GM12878 (cell line): ENCODE results near the gene FBXW8. TPM values are rescaled to one million over a fixed set of nuclear protein-coding genes. Genes with fewer than 3 reads are reported as not detected.

Source experiments
- ATAC-seq: fragments of 200-7000 bp; cut with Tn5 transposase; 3 replicates; pipeline ENCODE4 v1.9.1; 2020; ENCODE audit warnings: mild to moderate bottlenecking, moderate library complexity
- BruUV-seq: library from RNA; stranded (reverse); fragments of 400-500 nt; replicated peaks from 2 replicates; lab custom pipeline; 2021; lab: Mats Ljungman, UMichigan
- CTCF ChIA-PET: fragments of 300-600 bp; sonication (Branson Sonifier 250); formaldehyde crosslinking; extraction: SDS; loops from one replicate; lab custom pipeline; 2021; ENCODE audit warnings: inconsistent platforms; lab: Yijun Ruan, JAX
- POLR2A ChIA-PET: fragments of 350-600 bp; formaldehyde crosslinking; extraction: SDS; loops from one replicate; lab custom pipeline; 2021; ENCODE audit warnings: inconsistent platforms; lab: Charles Lee
- RAD21 ChIA-PET: fragments of 300-600 bp; sonication (Branson Sonifier 250); formaldehyde crosslinking; loops from one replicate; lab custom pipeline; 2023; ENCODE audit warnings: antibody characterized with exemption; ENCODE audit not compliant: unreplicated experiment; lab: Charles Lee
- SMC1A ChIA-PET: fragments of 300-600 bp; sonication (Branson Sonifier 250); formaldehyde crosslinking; loops from one replicate; lab custom pipeline; 2023; ENCODE audit not compliant: unreplicated experiment, uncharacterized antibody; lab: Charles Lee
- DNase-seq: peaks from one replicate; pipeline ENCODE4 v3.0.0-alpha.2; 2011; ENCODE audit warnings: low read depth, low spot score
- FAIRE-seq: peaks from 3 replicates; lab custom pipeline; 2011; peaks lifted over from hg19 to GRCh38; lab: Jason Lieb, UNC
- H2AFZ ChIP-seq: 2 replicates; pipeline ENCODE4 v1.6.0; 2011; ENCODE audit warnings: low read depth, low read length, control low read depth; ENCODE audit not compliant: control insufficient read depth
- H3K27ac ChIP-seq: 2 replicates; pipeline ENCODE4 v1.5.1; 2011; ENCODE audit warnings: control low read depth; ENCODE audit not compliant: control insufficient read depth, insufficient read depth
- H3K27me3 ChIP-seq, 2 experiments: replicated peaks in 1 of 2; 2 replicates each; pipeline versions ENCODE4 v1.6.0 to v1.6.1; 2011; ENCODE audit warnings: low read length in 1 of 2; ENCODE audit not compliant: control insufficient read depth in 2 of 2, insufficient read depth in 2 of 2
- H3K36me3 ChIP-seq, 2 experiments: 2 replicates each; pipeline ENCODE4 v1.5.1; 2011; ENCODE audit warnings: low read length in 1 of 2; ENCODE audit not compliant: control insufficient read depth in 2 of 2, insufficient read depth in 2 of 2
- H3K4me1 ChIP-seq: 2 replicates; pipeline ENCODE4 v1.6.1; 2011; ENCODE audit warnings: mild to moderate bottlenecking, low read length, moderate library complexity, mixed read lengths; ENCODE audit not compliant: control insufficient read depth, insufficient read depth
- H3K4me2 ChIP-seq: 2 replicates; pipeline ENCODE4 v1.6.0; 2011; ENCODE audit warnings: control low read depth; ENCODE audit not compliant: control insufficient read depth, insufficient read depth
- H3K4me3 ChIP-seq: fragments of 200-600 bp; sonication (generic); 2 replicates; pipeline ENCODE4 v1.5.1; 2016
- H3K79me2 ChIP-seq: 2 replicates; pipeline ENCODE4 v1.6.0; 2011; ENCODE audit warnings: low read length; ENCODE audit not compliant: control insufficient read depth, insufficient read depth
- H3K9ac ChIP-seq: 2 replicates; pipeline ENCODE4 v1.8.0; 2011; ENCODE audit warnings: low read length, control low read depth, mixed read lengths; ENCODE audit not compliant: control insufficient read depth, insufficient read depth
- H3K9me3 ChIP-seq: replicated peaks from 3 replicates; pipeline ENCODE4 v1.5.1; 2011; ENCODE audit warnings: mild to moderate bottlenecking, low read length; ENCODE audit not compliant: control insufficient read depth, insufficient read depth
- H4K20me1 ChIP-seq: 2 replicates; pipeline ENCODE4 v1.6.0; 2011; ENCODE audit not compliant: control insufficient read depth, insufficient read depth
- CUX1 ChIP-seq: IDR thresholded peaks from 2 replicates; pipeline ENCODE4 v1.6.1; 2012; ENCODE audit warnings: improper control_type of control experiment, low read depth, low read length; ENCODE audit not compliant: insufficient replicate concordance
- IRF4 ChIP-seq: IDR thresholded peaks from 2 replicates; pipeline ENCODE4 v1.6.1; 2011; ENCODE audit warnings: low read depth, low read length
- MTA3 ChIP-seq: IDR thresholded peaks from 2 replicates; pipeline ENCODE4 v1.6.1; 2012; ENCODE audit warnings: low read length, inconsistent platforms, borderline replicate concordance
- WGBS: methylation state at CpG from one replicate; pipeline ENCODE4 v1.1.6; 2016; ENCODE audit warnings: low lambda C conversion rate; ENCODE audit not compliant: insufficient replicate concordance, insufficient coverage; ENCODE audit errors: missing lambda C conversion rate; 5-methylcytosine and 5-hydroxymethylcytosine counted together
- in situ Hi-C: fragments of 300-500 bp; cut with MboI; formaldehyde crosslinking; loops from 9 replicates; pipeline ENCODE4 v1.14.3; 2018; ENCODE audit warnings: mixed read lengths
- intact Hi-C: fragments of 100-400 bp; cut with micrococcal nuclease; formaldehyde crosslinking; loops from one replicate; pipeline ENCODE4 v1.14.2; 2022; ENCODE audit not compliant: unreplicated experiment
- polyA plus RNA-seq, 11 experiments: library from polyadenylated mRNA; depleted of rRNA in 4 of 11; unstranded in 6 of 11; stranded (reverse) in 5 of 11; fragments of >200 nt; fragmentation: Nextera tagmentation in 4 of 11; fragmentation: Illumina TruSeq in 1 of 11; extraction: Ambion mirVana in 4 of 11; extraction: Trizol in 1 of 11; gene quantifications; 1 replicate in 1 of 11; 2 replicates in 10 of 11; pipeline versions ENCODE4 v1.2.1 to v1.2.3, GENCODE V29; 2011 to 2016; ENCODE audit warnings: inconsistent platforms in 2 of 11, missing spikeins in 2 of 11, low read depth in 1 of 11
- total RNA-seq, 4 experiments: library from RNA; depleted of rRNA in 3 of 4; stranded (reverse); fragments of >200 nt in 3 of 4; fragmentation: Illumina TruSeq in 1 of 4; extraction: Trizol in 1 of 4; gene quantifications; 2 replicates each; pipeline versions ENCODE4 v1.2.1 to v1.2.3, GENCODE V29; 2013 to 2021

Gene FBXW8
- total and polyA plus RNA-seq, 10 of the 15 experiments (the other 5 are each of a cell fraction or from before 2014, with no cell fraction given) = 0.49 to 7.5 (median 4.4) TPM

DNA sequence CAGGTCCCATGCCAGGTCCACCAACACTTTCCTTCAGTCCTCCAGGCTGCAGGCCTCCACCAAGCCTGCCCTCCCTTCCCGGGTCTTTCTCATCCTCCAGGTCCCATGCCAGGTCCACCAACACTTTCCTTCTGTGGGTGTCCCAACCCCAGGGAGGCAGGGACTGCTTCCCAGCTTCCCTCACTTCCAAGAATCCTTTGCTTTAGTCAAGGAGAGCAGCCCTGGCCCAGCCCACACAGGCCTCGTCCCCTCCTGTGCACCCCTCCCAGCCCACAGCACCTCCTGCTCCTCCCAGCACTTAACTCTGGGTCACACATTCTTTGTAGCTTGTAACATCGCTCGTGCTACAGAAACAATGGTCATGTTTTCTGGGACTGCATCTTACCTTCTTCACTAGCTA lies 115.6 kb downstream of the FBXW8 start:
- RAD21 ChIA-PET = interaction anchor here (0.7 to 2.6 kb wide), 3 partner anchors 93 to 323 kb away, joined by 3 to 18 read pairs (median 3); no protein-coding TSS in a partner anchor
- H3K79me2 ChIP-seq = no peaks in the 10 kb centered on the region
- no peak overlapping the region for H2AFZ ChIP-seq
- POLR2A ChIA-PET = no interaction called here
- intact Hi-C loops = no loop called here
- DNase-seq (no peak), ATAC-seq (no peak), FAIRE-seq (no peak)
- H3K27ac ChIP-seq = no peak overlapping the region
- H3K4me3 ChIP-seq = no peak overlapping the region
- H3K4me1 ChIP-seq = no peaks in the 10 kb centered on the region
- no TSS peak for BruUV-seq
- H3K4me2 ChIP-seq = no peak overlapping the region
- in situ Hi-C loops = loop anchor here (5.0 kb wide), 1 partner anchor 91 kb away; no protein-coding TSS in a partner anchor
- CTCF ChIA-PET = interaction anchor here (0.6 to 7.2 kb wide), 12 partner anchors 9 to 322 kb away, joined by 3 to 149 read pairs (median 4); no protein-coding TSS in a partner anchor
- TF ChIP-seq IRF4 (no peak), MTA3 (no peak), CUX1 (no peak)
- no peaks in the 10 kb centered on the region for H4K20me1 ChIP-seq
- SMC1A ChIA-PET = interaction anchor here (1.0 to 2.6 kb wide), 4 partner anchors 90 to 94 kb away, joined by 3 to 15 read pairs (median 4); no protein-coding TSS in a partner anchor
- H3K36me3 ChIP-seq = peaks cover 5 to 10% of the 10 kb centered on the region in 2 experiments
- 81% methylated on average over 4 of the region's 4 CpGs for WGBS
- no peaks in the 10 kb centered on the region for H3K9me3 ChIP-seq
- no peaks in the 10 kb centered on the region for H3K27me3 ChIP-seq
- H3K9ac ChIP-seq = no peak overlapping the region
